K562 (cell line): ENCODE results near the gene ZNF768. TPM values are rescaled to one million over a fixed set of nuclear protein-coding genes. Genes with fewer than 3 reads are reported as not detected.

ENCODE experiments used
- CHD1 ChIP-seq: fragments of 200-600 bp; sonication (generic); IDR thresholded peaks from one replicate; pipeline ENCODE4 v1.6.1; 2012; ENCODE audit warnings: mild to moderate bottlenecking, moderate library complexity, low read length, inconsistent platforms
- E2F3 ChIP-seq: fragments of 250-450 bp; sonication (Bioruptor Pico); IDR thresholded peaks from 2 replicates; pipeline ENCODE4 v1.4.0; 2020; ENCODE audit warnings: mild to moderate bottlenecking
- GABPA ChIP-seq: fragments of 200-800 bp; sonication (Bioruptor generic); conservative IDR thresholded peaks from 2 replicates; pipeline ENCODE4 v1.6.1; 2016; ENCODE audit warnings: low read depth, missing genetic modification characterization, missing compliant biosample characterization
- GABPB1 ChIP-seq: sonication (generic); formaldehyde crosslinking; IDR thresholded peaks from 2 replicates; pipeline ENCODE4 v1.8.0; 2022; ENCODE audit warnings: mild to moderate bottlenecking, missing genetic modification reagents
- KDM5B ChIP-seq: fragments of 200-600 bp; sonication (generic); IDR thresholded peaks from 2 replicates; pipeline ENCODE4 v1.6.1; 2012; ENCODE audit warnings: low read depth, mild to moderate bottlenecking, moderate library complexity, low read length, control low read depth, inconsistent platforms; ENCODE audit not compliant: insufficient replicate concordance
- NR1H2 ChIP-seq: sonication (generic); formaldehyde crosslinking; IDR thresholded peaks from 2 replicates; pipeline ENCODE4 v1.4.0; 2020; ENCODE audit warnings: mild to moderate bottlenecking, missing genetic modification reagents
- RAD21 ChIP-seq, 2 experiments: fragments of 250-450 bp in 1 of 2; fragments of 450-650 bp in 1 of 2; sonication (Bioruptor Pico) in 1 of 2; formaldehyde crosslinking in 1 of 2; IDR thresholded peaks in 1 of 2; conservative IDR thresholded peaks in 1 of 2; 2 replicates each; pipeline versions ENCODE4 v1.4.0 to v1.8.0; 2020 to 2022; ENCODE audit warnings: mild to moderate bottlenecking in 2 of 2, moderate library complexity in 1 of 2
- SMAD1 ChIP-seq: fragments of 150-350 bp; IDR thresholded peaks from 2 replicates; pipeline ENCODE4 v1.6.1; 2014; ENCODE audit warnings: low read length, low read depth; ENCODE audit not compliant: partially characterized antibody
- SRSF9 ChIP-seq: fragments of 200-400 bp; formaldehyde crosslinking; IDR thresholded peaks from 2 replicates; pipeline ENCODE4 v1.6.1; 2017; ENCODE audit warnings: low read depth, low read length, borderline replicate concordance
- TFAP4 ChIP-seq: sonication (generic); formaldehyde crosslinking; IDR thresholded peaks from 2 replicates; pipeline ENCODE4 v1.8.0; 2022; ENCODE audit warnings: missing genetic modification reagents, mild to moderate bottlenecking, moderate library complexity, borderline replicate concordance
- ZBED1 ChIP-seq: IDR thresholded peaks from 2 replicates; pipeline ENCODE4 v1.6.1; 2014
- ZBTB43 ChIP-seq: sonication (generic); formaldehyde crosslinking; IDR thresholded peaks from 2 replicates; pipeline ENCODE4 v1.8.0; 2023; ENCODE audit warnings: mild to moderate bottlenecking, missing genetic modification reagents
- polyA plus RNA-seq, 8 experiments: library from polyadenylated mRNA; depleted of rRNA in 4 of 8; stranded (reverse) in 5 of 8; unstranded in 3 of 8; fragments of >200 nt; fragmentation: Nextera tagmentation in 2 of 8; fragmentation: Illumina TruSeq in 1 of 8; extraction: Ambion mirVana in 2 of 8; extraction: Trizol in 1 of 8; gene quantifications; 2 replicates each; pipeline versions ENCODE4 v1.2.1 to v1.2.3, GENCODE V29; 2011 to 2014; ENCODE audit warnings: inconsistent platforms in 1 of 8, missing spikeins in 1 of 8
- total RNA-seq, 7 experiments: library from RNA; depleted of rRNA in 6 of 7; stranded (reverse); fragments of >200 nt in 6 of 7; fragmentation: Illumina TruSeq in 2 of 7; extraction: Trizol in 2 of 7; gene quantifications; 2 replicates each; pipeline versions ENCODE4 v1.2.1 to v1.2.3, GENCODE V29; 2011 to 2021; ENCODE audit warnings: low replicate concordance in 1 of 7
- TF ChIP-seq, protein P1 (sequence below): sonication (generic); formaldehyde crosslinking; IDR thresholded peaks from 2 replicates; pipeline ENCODE4 v1.8.1; 2022; ENCODE audit warnings: missing genetic modification reagents
- TF ChIP-seq, protein P2 (sequence below), 2 experiments: IDR thresholded peaks; 2 replicates each; pipeline ENCODE4 v1.6.1; 2011; ENCODE audit warnings: borderline replicate concordance in 1 of 2, control low read depth in 1 of 2, low read depth in 1 of 2, low read length in 1 of 2, mild to moderate bottlenecking in 1 of 2, mixed read lengths in 1 of 2, moderate library complexity in 1 of 2; ENCODE audit not compliant: insufficient read depth in 1 of 2, insufficient read length in 1 of 2, poor library complexity in 1 of 2, severe bottlenecking in 1 of 2; ENCODE audit errors: extremely low read depth in 1 of 2
- TF ChIP-seq, protein P3 (sequence below): sonication (generic); formaldehyde crosslinking; IDR thresholded peaks from 2 replicates; pipeline ENCODE4 v1.8.0; 2022; ENCODE audit warnings: mild to moderate bottlenecking, missing genetic modification reagents

ZNF768 gene
- total and polyA plus RNA-seq, 9 of the 15 experiments (the other 6 are each of a cell fraction or from before 2014, with no cell fraction given): 0.13 to 50.7 (median 26.9) TPM

GRCh38 chr16:30570636-30571444, 44.5 kb upstream of the ZNF768 start (continued):
- no peak for TF ChIP-seq SRSF9
- no peak for TF ChIP-seq SMAD1
- TF ChIP-seq ZBED1: no peak
- no peak for TF ChIP-seq E2F3 (CRISPR knock-in tag)
- TF ChIP-seq, protein P1, sequence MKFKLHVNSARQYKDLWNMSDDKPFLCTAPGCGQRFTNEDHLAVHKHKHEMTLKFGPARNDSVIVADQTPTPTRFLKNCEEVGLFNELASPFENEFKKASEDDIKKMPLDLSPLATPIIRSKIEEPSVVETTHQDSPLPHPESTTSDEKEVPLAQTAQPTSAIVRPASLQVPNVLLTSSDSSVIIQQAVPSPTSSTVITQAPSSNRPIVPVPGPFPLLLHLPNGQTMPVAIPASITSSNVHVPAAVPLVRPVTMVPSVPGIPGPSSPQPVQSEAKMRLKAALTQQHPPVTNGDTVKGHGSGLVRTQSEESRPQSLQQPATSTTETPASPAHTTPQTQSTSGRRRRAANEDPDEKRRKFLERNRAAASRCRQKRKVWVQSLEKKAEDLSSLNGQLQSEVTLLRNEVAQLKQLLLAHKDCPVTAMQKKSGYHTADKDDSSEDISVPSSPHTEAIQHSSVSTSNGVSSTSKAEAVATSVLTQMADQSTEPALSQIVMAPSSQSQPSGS: no peak
- TF ChIP-seq GABPB1 (CRISPR knock-in tag): no peak
- TF ChIP-seq KDM5B: no peak
- TF ChIP-seq, protein P2, sequence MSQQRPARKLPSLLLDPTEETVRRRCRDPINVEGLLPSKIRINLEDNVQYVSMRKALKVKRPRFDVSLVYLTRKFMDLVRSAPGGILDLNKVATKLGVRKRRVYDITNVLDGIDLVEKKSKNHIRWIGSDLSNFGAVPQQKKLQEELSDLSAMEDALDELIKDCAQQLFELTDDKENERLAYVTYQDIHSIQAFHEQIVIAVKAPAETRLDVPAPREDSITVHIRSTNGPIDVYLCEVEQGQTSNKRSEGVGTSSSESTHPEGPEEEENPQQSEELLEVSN (IDR thresholded peaks at IDR 0.05; ENCODE audit: borderline replicate concordance in 1 of 2, extremely low read depth in 1 of 2, insufficient read depth in 1 of 2, insufficient read length in 1 of 2, low read depth in 1 of 2, low read length in 1 of 2, poor library complexity in 1 of 2, severe bottlenecking in 1 of 2): peak in 1 of 2 experiments; percentile 7
- peak; percentile 65 for TF ChIP-seq CHD1
- TF ChIP-seq RAD21 (CRISPR knock-in tag; conservative IDR thresholded peaks at IDR 0.05 in 1 of 2, IDR thresholded peaks at IDR 0.05 in 1 of 2): no peak
- no peak for TF ChIP-seq ZBTB43 (CRISPR knock-in tag)
- no peak for TF ChIP-seq GABPA (tag)
- peak; percentile 53; the same call in 1 of the 2 replicates for TF ChIP-seq TFAP4 (CRISPR knock-in tag)
- TF ChIP-seq NR1H2 (CRISPR knock-in tag): no peak
- TF ChIP-seq, protein P3, sequence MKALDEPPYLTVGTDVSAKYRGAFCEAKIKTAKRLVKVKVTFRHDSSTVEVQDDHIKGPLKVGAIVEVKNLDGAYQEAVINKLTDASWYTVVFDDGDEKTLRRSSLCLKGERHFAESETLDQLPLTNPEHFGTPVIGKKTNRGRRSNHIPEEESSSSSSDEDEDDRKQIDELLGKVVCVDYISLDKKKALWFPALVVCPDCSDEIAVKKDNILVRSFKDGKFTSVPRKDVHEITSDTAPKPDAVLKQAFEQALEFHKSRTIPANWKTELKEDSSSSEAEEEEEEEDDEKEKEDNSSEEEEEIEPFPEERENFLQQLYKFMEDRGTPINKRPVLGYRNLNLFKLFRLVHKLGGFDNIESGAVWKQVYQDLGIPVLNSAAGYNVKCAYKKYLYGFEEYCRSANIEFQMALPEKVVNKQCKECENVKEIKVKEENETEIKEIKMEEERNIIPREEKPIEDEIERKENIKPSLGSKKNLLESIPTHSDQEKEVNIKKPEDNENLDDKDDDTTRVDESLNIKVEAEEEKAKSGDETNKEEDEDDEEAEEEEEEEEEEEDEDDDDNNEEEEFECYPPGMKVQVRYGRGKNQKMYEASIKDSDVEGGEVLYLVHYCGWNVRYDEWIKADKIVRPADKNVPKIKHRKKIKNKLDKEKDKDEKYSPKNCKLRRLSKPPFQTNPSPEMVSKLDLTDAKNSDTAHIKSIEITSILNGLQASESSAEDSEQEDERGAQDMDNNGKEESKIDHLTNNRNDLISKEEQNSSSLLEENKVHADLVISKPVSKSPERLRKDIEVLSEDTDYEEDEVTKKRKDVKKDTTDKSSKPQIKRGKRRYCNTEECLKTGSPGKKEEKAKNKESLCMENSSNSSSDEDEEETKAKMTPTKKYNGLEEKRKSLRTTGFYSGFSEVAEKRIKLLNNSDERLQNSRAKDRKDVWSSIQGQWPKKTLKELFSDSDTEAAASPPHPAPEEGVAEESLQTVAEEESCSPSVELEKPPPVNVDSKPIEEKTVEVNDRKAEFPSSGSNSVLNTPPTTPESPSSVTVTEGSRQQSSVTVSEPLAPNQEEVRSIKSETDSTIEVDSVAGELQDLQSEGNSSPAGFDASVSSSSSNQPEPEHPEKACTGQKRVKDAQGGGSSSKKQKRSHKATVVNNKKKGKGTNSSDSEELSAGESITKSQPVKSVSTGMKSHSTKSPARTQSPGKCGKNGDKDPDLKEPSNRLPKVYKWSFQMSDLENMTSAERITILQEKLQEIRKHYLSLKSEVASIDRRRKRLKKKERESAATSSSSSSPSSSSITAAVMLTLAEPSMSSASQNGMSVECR (CRISPR knock-in tag): 0 out of 2 replicates have a peak, but pooled peaks have one; percentile 17
